Adipocyte (in vitro differentiated cells): ENCODE results near the gene NEXN.

Source experiments
- DNase-seq: peaks from one replicate; pipeline ENCODE4 v3.0.0-alpha.2; 2015; ENCODE audit warnings: low read depth
- H3K27me3 ChIP-seq: replicated peaks from 2 replicates; pipeline ENCODE4 v1.7.0; 2013; ENCODE audit warnings: mild to moderate bottlenecking, low read length, moderate library complexity; ENCODE audit not compliant: control insufficient read depth, insufficient read depth
- H3K36me3 ChIP-seq: 2 replicates; pipeline ENCODE4 v1.7.0; 2013; ENCODE audit warnings: low read length, mild to moderate bottlenecking, moderate library complexity; ENCODE audit not compliant: control insufficient read depth, insufficient read depth, severe bottlenecking
- H3K4me1 ChIP-seq: 2 replicates; pipeline ENCODE4 v1.7.0; 2013; ENCODE audit warnings: mild to moderate bottlenecking, low read length, moderate library complexity; ENCODE audit not compliant: control insufficient read depth, insufficient read depth
- H3K4me3 ChIP-seq: 2 replicates; pipeline ENCODE4 v1.7.0; 2013; ENCODE audit warnings: mild to moderate bottlenecking, low read length, moderate library complexity
- H3K9ac ChIP-seq: 2 replicates; pipeline ENCODE4 v1.7.0; 2013; ENCODE audit warnings: mild to moderate bottlenecking, low read length, moderate library complexity
- H3K9me3 ChIP-seq: 2 replicates; pipeline ENCODE4 v1.7.0; 2013; ENCODE audit warnings: mild to moderate bottlenecking, low read length, moderate library complexity; ENCODE audit not compliant: control insufficient read depth

Gene NEXN

GRCh38 chr1:77986810-77987209 is 98.4 kb downstream of the NEXN start:
- peaks cover 21% of the 10 kb centered on the region for H3K4me1 ChIP-seq
- no peaks in the 10 kb centered on the region for H3K27me3 ChIP-seq
- DNase-seq = no peak
- peaks cover 2% of the 10 kb centered on the region for H3K36me3 ChIP-seq
- H3K9ac ChIP-seq = no peak overlapping the region
- H3K4me3 ChIP-seq = no peak overlapping the region
- no peaks in the 10 kb centered on the region for H3K9me3 ChIP-seq

- H3K4me1 ChIP-seq = peaks cover 21% of the 10 kb centered on the region
- H3K36me3 ChIP-seq = peaks cover 3% of the 10 kb centered on the region
- H3K9me3 ChIP-seq = no peaks in the 10 kb centered on the region
- H3K4me3 ChIP-seq = no peak overlapping the region
- H3K27me3 ChIP-seq = no peaks in the 10 kb centered on the region
- no peak overlapping the region for H3K9ac ChIP-seq
- DNase-seq = no peak
Measured at GRCh38 chr1:77987919-77988318, 99.5 kb downstream of the NEXN start.

- Histone ChIP-seq H3K9me3 (no peaks in the 10 kb centered on the region), H3K4me1 (peaks cover 16% of the 10 kb centered on the region), H3K36me3 (peaks cover 8% of the 10 kb centered on the region), H3K4me3 (no peak overlapping the region), H3K27me3 (no peaks in the 10 kb centered on the region), H3K9ac (no peak overlapping the region)
- no peak for DNase-seq
Measured at GRCh38 chr1:77989744-77990143, 101.3 kb downstream of the NEXN start.

- no peak overlapping the region for H3K9ac ChIP-seq
- no peak for DNase-seq
- no peaks in the 10 kb centered on the region for H3K27me3 ChIP-seq
- no peak overlapping the region for H3K4me3 ChIP-seq
- peaks cover 6% of the 10 kb centered on the region for H3K4me1 ChIP-seq
- H3K9me3 ChIP-seq = no peaks in the 10 kb centered on the region
- peaks cover 8% of the 10 kb centered on the region for H3K36me3 ChIP-seq
Measured at GRCh38 chr1:77990629-77991204, 102.3 kb downstream of the NEXN start.

- H3K9me3 ChIP-seq = no peaks in the 10 kb centered on the region
- DNase-seq = no peak
- H3K27me3 ChIP-seq = no peaks in the 10 kb centered on the region
- no peak overlapping the region for H3K4me3 ChIP-seq
- H3K9ac ChIP-seq = no peak overlapping the region
- H3K36me3 ChIP-seq = peaks cover 8% of the 10 kb centered on the region
- H3K4me1 ChIP-seq = peaks cover 3% of the 10 kb centered on the region
Measured at GRCh38 chr1:77991638-77992037, 103.2 kb downstream of the NEXN start.
